Activated CD4-positive, alpha-beta memory T cell treated with anti-CD3 and anti-CD28 coated beads for 36 hours (primary cell): ENCODE results near the gene ZEB2. TPM values are rescaled to one million over a fixed set of nuclear protein-coding genes. Genes with fewer than 3 reads are reported as not detected.

Experiments
- CTCF ChIA-PET: fragments of 350-600 bp; sonication (Branson Sonifier 250); formaldehyde crosslinking; loops from one replicate; lab custom pipeline; 2021; ENCODE audit warnings: antibody characterized with exemption, inconsistent platforms; lab: Charles Lee
- POLR2A ChIA-PET: fragments of 350-600 bp; sonication (Branson Sonifier 250); formaldehyde crosslinking; loops from one replicate; lab custom pipeline; 2021; ENCODE audit warnings: antibody characterized with exemption; lab: Charles Lee
- DNase-seq: peaks from one replicate; pipeline ENCODE4 v3.0.0-alpha.2; 2020
- H3K27ac Mint-ChIP-seq: one replicate; pipeline ENCODE4 v1.8.0; 2021; ENCODE audit warnings: mixed read lengths
- H3K27me3 Mint-ChIP-seq: one replicate; pipeline ENCODE4 v1.8.0; 2021; ENCODE audit warnings: mixed read lengths
- H3K36me3 Mint-ChIP-seq: one replicate; pipeline ENCODE4 v1.8.0; 2021; ENCODE audit warnings: mixed read lengths
- H3K4me1 Mint-ChIP-seq: one replicate; pipeline ENCODE4 v1.8.0; 2021; ENCODE audit warnings: low read depth, mixed read lengths
- H3K4me3 Mint-ChIP-seq: one replicate; pipeline ENCODE4 v1.8.0; 2021; ENCODE audit warnings: mild to moderate bottlenecking, mixed read lengths
- H3K9me3 Mint-ChIP-seq: one replicate; pipeline ENCODE4 v1.8.0; 2021; ENCODE audit warnings: mixed read lengths
- intact Hi-C: fragments of 100-400 bp; cut with micrococcal nuclease; formaldehyde crosslinking; loops from one replicate; pipeline ENCODE4 v1.15.1; 2023
- total RNA-seq, 2 experiments: library from RNA; stranded (reverse); gene quantifications; one replicate each; pipeline ENCODE4 v1.2.3, GENCODE V29; 2021

ZEB2 gene
- total RNA-seq, 2 experiments from 2014 or later, result 16.8 to 17.1 TPM

GRCh38 chr2:144548088-144548487 is 28.2 kb upstream of the ZEB2 start:
- DNase-seq, result no peak
- Mint-ChIP-seq H3K36me3 (no peaks in the 10 kb centered on the region), H3K27me3 (peaks cover 4% of the 10 kb centered on the region), H3K9me3 (no peaks in the 10 kb centered on the region), H3K27ac (no peak overlapping the region), H3K4me3 (no peak overlapping the region), H3K4me1 (peaks cover under 1% of the 10 kb centered on the region)
- CTCF ChIA-PET, result no interaction called here
- POLR2A ChIA-PET, result no interaction called here
- intact Hi-C loops, result no loop called here

GRCh38 chr2:144547494-144547893 is 27.6 kb upstream of the ZEB2 start:
- CTCF ChIA-PET, result no interaction called here

GRCh38 chr2:144546933-144547332 is 27.0 kb upstream of the ZEB2 start:
- intact Hi-C loops, result no loop called here
- no peaks in the 10 kb centered on the region for H3K4me1 Mint-ChIP-seq
- H3K4me3 Mint-ChIP-seq, result no peak overlapping the region
- CTCF ChIA-PET, result no interaction called here
- POLR2A ChIA-PET, result no interaction called here
- H3K27me3 Mint-ChIP-seq, result peaks cover 4% of the 10 kb centered on the region
- H3K36me3 Mint-ChIP-seq, result no peaks in the 10 kb centered on the region
- DNase-seq, result no peak
- H3K27ac Mint-ChIP-seq, result no peak overlapping the region
- no peaks in the 10 kb centered on the region for H3K9me3 Mint-ChIP-seq

More at GRCh38 chr2:144547494-144547893, 27.6 kb upstream of the ZEB2 start:
- H3K4me3 Mint-ChIP-seq, result no peak overlapping the region
- H3K36me3 Mint-ChIP-seq, result no peaks in the 10 kb centered on the region
- no peaks in the 10 kb centered on the region for H3K4me1 Mint-ChIP-seq
- no peak overlapping the region for H3K27ac Mint-ChIP-seq
- peaks cover 4% of the 10 kb centered on the region for H3K27me3 Mint-ChIP-seq
- POLR2A ChIA-PET, result no interaction called here
- intact Hi-C loops, result no loop called here
- no peak for DNase-seq
- no peaks in the 10 kb centered on the region for H3K9me3 Mint-ChIP-seq

- ChIA-PET POLR2A (interaction anchor here (0.6 kb wide), 1 partner anchor 17 kb away, joined by 3 read pairs; no protein-coding TSS in a partner anchor), CTCF (no interaction called here)
- DNase-seq, result no peak
- no peak overlapping the region for H3K4me3 Mint-ChIP-seq
- intact Hi-C loops, result no loop called here
- no peaks in the 10 kb centered on the region for H3K4me1 Mint-ChIP-seq
- peaks cover 6% of the 10 kb centered on the region for H3K27me3 Mint-ChIP-seq
- H3K9me3 Mint-ChIP-seq, result no peaks in the 10 kb centered on the region
- H3K36me3 Mint-ChIP-seq, result no peaks in the 10 kb centered on the region
- no peak overlapping the region for H3K27ac Mint-ChIP-seq
These were observed 25.9 kb upstream of the ZEB2 start for GRCh38 chr2:144545787-144546186.

GRCh38 chr2:144544053-144544452 is 24.1 kb upstream of the ZEB2 start:
- intact Hi-C loops, result no loop called here
- Mint-ChIP-seq H3K36me3 (no peaks in the 10 kb centered on the region), H3K27me3 (peaks cover 6% of the 10 kb centered on the region), H3K27ac (no peak overlapping the region), H3K9me3 (no peaks in the 10 kb centered on the region), H3K4me3 (no peak overlapping the region), H3K4me1 (no peaks in the 10 kb centered on the region)
- POLR2A ChIA-PET, result no interaction called here
- CTCF ChIA-PET, result no interaction called here
- no peak for DNase-seq

DNA sequence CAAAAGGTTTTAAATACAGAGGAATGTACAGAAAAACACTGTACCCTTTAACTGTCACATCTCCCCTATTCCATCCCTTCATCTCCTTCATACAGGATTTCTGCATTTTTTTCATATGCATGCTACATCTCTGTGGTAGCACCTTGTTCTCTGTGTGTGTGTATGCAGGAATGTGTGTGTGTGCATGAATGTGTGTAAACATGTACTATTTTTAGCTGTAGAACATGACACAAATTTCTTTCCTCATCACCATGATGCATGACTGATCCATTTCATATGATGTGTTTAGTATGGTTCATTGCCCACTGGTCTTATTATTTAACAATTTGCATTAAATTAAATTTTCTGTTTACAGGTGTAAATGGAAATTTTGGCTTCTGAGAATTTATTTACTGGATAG is 21.5 kb upstream of the ZEB2 start:
- POLR2A ChIA-PET, result no interaction called here
- Mint-ChIP-seq H3K36me3 (no peaks in the 10 kb centered on the region), H3K9me3 (no peaks in the 10 kb centered on the region), H3K4me1 (no peaks in the 10 kb centered on the region), H3K4me3 (no peak overlapping the region), H3K27me3 (peaks cover 9% of the 10 kb centered on the region), H3K27ac (no peak overlapping the region)
- intact Hi-C loops, result no loop called here
- no peak for DNase-seq
- CTCF ChIA-PET, result interaction anchor here (1.2 to 1.5 kb wide), 2 partner anchors 8 to 39 kb away, joined by 3 to 4 read pairs; no protein-coding TSS in a partner anchor

DNA sequence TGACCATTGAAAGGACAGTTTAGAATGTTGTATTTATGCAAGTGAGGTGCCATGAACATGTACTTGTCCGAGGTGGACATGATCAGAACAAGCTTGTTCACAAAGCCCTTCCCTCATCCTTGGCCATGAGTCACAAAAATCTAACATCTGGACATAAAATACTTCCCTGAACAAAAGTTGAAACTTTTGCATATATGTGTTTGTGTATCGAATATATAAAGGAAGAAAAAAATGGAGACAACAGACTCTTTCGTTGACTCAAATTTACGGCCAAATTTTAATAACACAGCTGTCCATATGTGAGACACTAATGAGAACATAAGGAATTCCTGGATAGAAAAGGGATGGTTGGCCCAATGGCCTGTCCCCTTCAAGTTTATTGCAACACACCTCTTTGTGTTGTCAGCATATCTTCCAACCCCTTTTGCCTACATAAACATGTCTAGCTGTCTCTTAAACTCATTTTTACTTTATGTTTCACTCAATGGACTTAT is 19.4 kb upstream of the ZEB2 start:
- no peak overlapping the region for H3K27ac Mint-ChIP-seq
- intact Hi-C loops, result no loop called here
- H3K36me3 Mint-ChIP-seq, result no peaks in the 10 kb centered on the region
- no peak overlapping the region for H3K4me3 Mint-ChIP-seq
- CTCF ChIA-PET, result no interaction called here
- POLR2A ChIA-PET, result no interaction called here
- DNase-seq, result no peak
- H3K9me3 Mint-ChIP-seq, result no peaks in the 10 kb centered on the region
- H3K27me3 Mint-ChIP-seq, result peaks cover 15% of the 10 kb centered on the region
- no peaks in the 10 kb centered on the region for H3K4me1 Mint-ChIP-seq

GRCh38 chr2:144535300-144535699 is 15.4 kb upstream of the ZEB2 start:
- DNase-seq, result no peak
- intact Hi-C loops, result no loop called here

DNA sequence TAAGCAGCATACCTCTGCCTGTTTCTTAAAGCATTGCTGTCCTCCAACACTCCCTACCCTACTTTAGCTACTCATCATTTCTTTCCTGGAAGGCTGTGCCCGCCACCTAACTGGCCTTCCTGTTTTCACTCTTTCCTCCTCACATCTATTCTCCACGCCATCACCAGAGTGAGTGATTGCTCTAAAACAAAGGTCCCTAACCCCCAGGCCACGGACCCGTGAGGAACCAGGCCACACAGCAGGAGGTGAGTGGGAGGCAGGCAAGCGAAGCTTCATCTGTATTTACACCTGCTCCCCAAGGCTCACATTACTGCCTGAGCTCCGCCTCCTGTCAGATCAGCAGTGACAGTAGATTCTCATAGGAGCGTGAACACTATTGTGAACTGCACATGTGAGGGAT is 13.3 kb upstream of the ZEB2 start:
- ChIA-PET POLR2A (interaction anchor here (0.5 kb wide), 1 partner anchor 9 kb away, joined by 4 read pairs; no protein-coding TSS in a partner anchor), CTCF (interaction anchor here (1.7 kb wide), 1 partner anchor 9 kb away, joined by 4 read pairs; no protein-coding TSS in a partner anchor)
- Mint-ChIP-seq H3K27ac (no peak overlapping the region), H3K9me3 (no peaks in the 10 kb centered on the region), H3K4me1 (no peaks in the 10 kb centered on the region), H3K4me3 (no peak overlapping the region), H3K27me3 (peaks cover 37% of the 10 kb centered on the region), H3K36me3 (no peaks in the 10 kb centered on the region)
- intact Hi-C loops, result no loop called here
- DNase-seq, result no peak

More at GRCh38 chr2:144535300-144535699, 15.4 kb upstream of the ZEB2 start:
- POLR2A ChIA-PET, result no interaction called here
- Mint-ChIP-seq H3K27me3 (peaks cover 25% of the 10 kb centered on the region), H3K9me3 (no peaks in the 10 kb centered on the region), H3K4me1 (no peaks in the 10 kb centered on the region), H3K36me3 (no peaks in the 10 kb centered on the region), H3K4me3 (no peak overlapping the region), H3K27ac (no peak overlapping the region)
- CTCF ChIA-PET, result interaction anchor here (0.6 kb wide), 1 partner anchor 60 kb away, joined by 4 read pairs; no protein-coding TSS in a partner anchor

DNA sequence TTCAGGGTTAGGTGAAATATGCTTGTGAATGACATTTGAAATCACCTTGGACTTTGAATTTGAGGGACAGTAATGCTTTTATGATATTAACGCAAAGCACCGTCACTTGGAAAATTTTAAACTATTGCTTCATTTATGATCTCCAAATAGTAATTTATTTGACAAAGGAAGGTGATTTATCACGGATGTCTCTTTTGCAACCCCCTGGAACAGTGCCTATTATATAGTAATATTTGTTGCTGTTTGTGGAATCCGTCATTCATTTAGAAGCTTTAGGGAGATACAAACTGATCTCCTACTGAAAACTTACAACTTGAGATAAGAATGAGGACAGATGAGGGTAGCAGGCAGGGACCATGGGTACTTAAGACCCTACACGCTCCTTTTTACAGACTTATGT is 10.7 kb upstream of the ZEB2 start:
- no peak overlapping the region for H3K4me3 Mint-ChIP-seq
- H3K4me1 Mint-ChIP-seq, result no peaks in the 10 kb centered on the region
- CTCF ChIA-PET, result interaction anchor here (0.6 to 1.1 kb wide), 2 partner anchors 9 to 93 kb away, joined by 3 read pairs; no protein-coding TSS in a partner anchor
- no peaks in the 10 kb centered on the region for H3K9me3 Mint-ChIP-seq
- H3K27me3 Mint-ChIP-seq, result peaks cover 49% of the 10 kb centered on the region
- H3K27ac Mint-ChIP-seq, result no peak overlapping the region
- intact Hi-C loops, result no loop called here
- POLR2A ChIA-PET, result no interaction called here
- no peak for DNase-seq
- H3K36me3 Mint-ChIP-seq, result no peaks in the 10 kb centered on the region

GRCh38 chr2:144529841-144530240 is 9.9 kb upstream of the ZEB2 start:
- Mint-ChIP-seq H3K36me3 (no peaks in the 10 kb centered on the region), H3K27ac (no peak overlapping the region), H3K27me3 (peaks cover 48% of the 10 kb centered on the region), H3K4me3 (no peak overlapping the region), H3K4me1 (no peaks in the 10 kb centered on the region), H3K9me3 (no peaks in the 10 kb centered on the region)
- CTCF ChIA-PET, result interaction anchor here (0.6 to 1.1 kb wide), 3 partner anchors 8 to 147 kb away, joined by 3 read pairs; no protein-coding TSS in a partner anchor
- no peak for DNase-seq
- intact Hi-C loops, result no loop called here
- POLR2A ChIA-PET, result no interaction called here

DNA sequence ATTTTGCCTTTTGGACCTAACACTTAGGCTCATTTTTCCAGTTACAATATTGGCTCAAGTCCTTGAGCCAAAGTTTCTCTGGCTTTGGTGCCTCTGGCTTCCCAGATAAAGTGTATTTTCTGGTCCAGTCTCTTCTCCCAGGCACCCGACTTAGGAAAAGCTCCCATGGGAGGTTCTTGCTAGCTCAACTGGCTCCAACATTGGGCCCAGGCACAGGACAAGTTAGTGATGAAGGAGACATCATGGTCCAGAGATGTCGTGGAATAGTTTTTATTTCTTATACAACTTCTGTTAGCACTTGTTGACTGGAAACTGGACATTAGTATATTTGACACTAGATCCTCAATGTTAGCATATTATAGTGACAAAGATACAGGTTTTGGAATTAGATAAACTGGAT is 8.2 kb upstream of the ZEB2 start:
- ChIA-PET POLR2A (no interaction called here), CTCF (no interaction called here)
- Mint-ChIP-seq H3K36me3 (no peaks in the 10 kb centered on the region), H3K4me1 (peaks cover 9% of the 10 kb centered on the region), H3K27ac (no peak overlapping the region), H3K9me3 (no peaks in the 10 kb centered on the region), H3K27me3 (peaks cover 53% of the 10 kb centered on the region), H3K4me3 (no peak overlapping the region)
- intact Hi-C loops, result no loop called here
- DNase-seq, result no peak

GRCh38 chr2:144526831-144527230 is 6.9 kb upstream of the ZEB2 start:
- Mint-ChIP-seq H3K27me3 (peaks cover 57% of the 10 kb centered on the region), H3K9me3 (no peaks in the 10 kb centered on the region), H3K27ac (no peak overlapping the region), H3K4me3 (no peak overlapping the region), H3K4me1 (peaks cover 16% of the 10 kb centered on the region), H3K36me3 (no peaks in the 10 kb centered on the region)
- ChIA-PET POLR2A (no interaction called here), CTCF (no interaction called here)
- intact Hi-C loops, result no loop called here
- DNase-seq, result no peak
